GM23338 (cell line): ENCODE data around the gene CDH4. TPM values are rescaled to one million over a fixed set of nuclear protein-coding genes. Genes with fewer than 3 reads are reported as not detected.

Experiments
- ATAC-seq: fragments of 200-7000 bp; cut with Tn5 transposase; 3 replicates; pipeline ENCODE4 v1.9.1; 2020
- DNase-seq: peaks from one replicate; pipeline ENCODE4 v3.0.0-alpha.2; 2015; ENCODE audit warnings: low spot score
- H2AFZ ChIP-seq: fragments of 200-600 bp; sonication (generic); 2 replicates; pipeline ENCODE4 v1.8.0; 2016; ENCODE audit warnings: antibody characterized with exemption, mild to moderate bottlenecking, moderate library complexity
- H3F3A ChIP-seq: fragments of 200-600 bp; sonication (generic); replicated peaks from 2 replicates; pipeline ENCODE4 v1.8.0; 2017; ENCODE audit warnings: antibody characterized with exemption, mixed run types, low read depth
- H3K27ac ChIP-seq: fragments of 200-600 bp; sonication (generic); 2 replicates; pipeline ENCODE4 v1.6.1; 2016; ENCODE audit warnings: low read depth
- H3K27me3 ChIP-seq: fragments of 200-600 bp; sonication (generic); 2 replicates; pipeline ENCODE4 v1.8.0; 2016; ENCODE audit warnings: mild to moderate bottlenecking, mixed run types, moderate library complexity; ENCODE audit not compliant: insufficient read depth
- H3K36me3 ChIP-seq: fragments of 200-600 bp; sonication (generic); 2 replicates; pipeline ENCODE4 v1.8.0; 2016; ENCODE audit warnings: mild to moderate bottlenecking; ENCODE audit not compliant: insufficient read depth
- H3K4me1 ChIP-seq: fragments of 200-600 bp; sonication (generic); 2 replicates; pipeline ENCODE4 v1.8.0; 2016; ENCODE audit warnings: mild to moderate bottlenecking, moderate library complexity; ENCODE audit not compliant: insufficient read depth
- H3K4me2 ChIP-seq: fragments of 200-600 bp; sonication (generic); 2 replicates; pipeline ENCODE4 v1.7.1; 2017; ENCODE audit warnings: mixed run types
- H3K4me3 ChIP-seq: fragments of 200-600 bp; sonication (generic); 2 replicates; pipeline ENCODE4 v1.6.1; 2016; ENCODE audit warnings: mixed run types
- H3K79me2 ChIP-seq: fragments of 200-600 bp; sonication (generic); replicated peaks from 2 replicates; pipeline ENCODE4 v1.8.0; 2017; ENCODE audit warnings: mild to moderate bottlenecking; ENCODE audit not compliant: insufficient read depth
- H3K9me2 ChIP-seq: fragments of 200-600 bp; sonication (generic); 2 replicates; pipeline ENCODE4 v1.8.0; 2017; ENCODE audit not compliant: insufficient read depth
- H4K20me1 ChIP-seq: fragments of 200-600 bp; sonication (generic); replicated peaks from 2 replicates; pipeline ENCODE4 v1.8.0; 2017; ENCODE audit warnings: mild to moderate bottlenecking; ENCODE audit not compliant: insufficient read depth
- H3K27ac Mint-ChIP-seq: 2 replicates; pipeline ENCODE4 v1.8.0; 2020; ENCODE audit warnings: inconsistent platforms, mild to moderate bottlenecking, moderate library complexity, mixed read lengths
- H3K27me3 Mint-ChIP-seq: 3 replicates; pipeline ENCODE4 v1.8.0; 2022; ENCODE audit warnings: low read depth, mild to moderate bottlenecking, moderate library complexity, mixed read lengths, inconsistent platforms; ENCODE audit not compliant: insufficient read depth, poor library complexity
- H3K36me3 Mint-ChIP-seq: 3 replicates; pipeline ENCODE4 v1.8.0; 2021; ENCODE audit warnings: low read depth, mild to moderate bottlenecking, inconsistent platforms, moderate library complexity, mixed read lengths
- H3K4me1 Mint-ChIP-seq: 3 replicates; pipeline ENCODE4 v1.8.0; 2020; ENCODE audit warnings: mild to moderate bottlenecking, inconsistent platforms, mixed read lengths
- H3K4me3 Mint-ChIP-seq: 3 replicates; pipeline ENCODE4 v1.8.0; 2021; ENCODE audit warnings: moderate library complexity, mild to moderate bottlenecking, inconsistent platforms, mixed read lengths
- H3K9me3 Mint-ChIP-seq: 3 replicates; pipeline ENCODE4 v1.8.0; 2020; ENCODE audit warnings: moderate library complexity, mild to moderate bottlenecking, inconsistent platforms, mixed read lengths
- EZH2 ChIP-seq: fragments of 200-600 bp; sonication (generic); IDR thresholded peaks from one replicate; pipeline ENCODE4 v1.8.0; 2017; ENCODE audit warnings: antibody characterized with exemption, mild to moderate bottlenecking, low read depth; ENCODE audit not compliant: unreplicated experiment
- polyA plus RNA-seq: library from polyadenylated mRNA; unstranded; fragments of >200 nt; fragmentation: Nextera tagmentation; extraction: Ambion mirVana; gene quantifications from 2 replicates; pipeline ENCODE4 v1.2.1, GENCODE V29; 2016
- total RNA-seq: library from RNA; depleted of rRNA; stranded (reverse); fragments of >200 nt; shearing (Covaris generic); gene quantifications from 2 replicates; pipeline ENCODE4 v1.2.3, GENCODE V29; 2014
- TF ChIP-seq, protein P1 (sequence below): IDR thresholded peaks from 2 replicates; pipeline ENCODE4 v1.6.1; 2016; ENCODE audit warnings: antibody characterized with exemption
- TF ChIP-seq, protein P2 (sequence below), 2 experiments: fragments of 200-600 bp in 1 of 2; sonication (generic) in 1 of 2; conservative IDR thresholded peaks; 2 replicates each; pipeline versions ENCODE4 v1.5.1 to v1.6.1; 2016 to 2017; ENCODE audit warnings: antibody characterized with exemption in 2 of 2, low read depth in 2 of 2, mild to moderate bottlenecking in 2 of 2, moderate library complexity in 1 of 2
- TF ChIP-seq, protein P3 (sequence below): fragments of 250-450 bp; sonication (Bioruptor Pico); IDR thresholded peaks from 2 replicates; pipeline ENCODE4 v1.5.0; 2020; ENCODE audit warnings: mild to moderate bottlenecking, moderate library complexity
- TF ChIP-seq, protein P4 (sequence below): IDR thresholded peaks from one replicate; pipeline ENCODE4 v1.6.1; 2018; ENCODE audit warnings: antibody characterized with exemption; ENCODE audit not compliant: unreplicated experiment

CDH4 gene
- total and polyA plus RNA-seq, 2 experiments from 2014 or later = 1.2 to 4.2 TPM

DNA sequence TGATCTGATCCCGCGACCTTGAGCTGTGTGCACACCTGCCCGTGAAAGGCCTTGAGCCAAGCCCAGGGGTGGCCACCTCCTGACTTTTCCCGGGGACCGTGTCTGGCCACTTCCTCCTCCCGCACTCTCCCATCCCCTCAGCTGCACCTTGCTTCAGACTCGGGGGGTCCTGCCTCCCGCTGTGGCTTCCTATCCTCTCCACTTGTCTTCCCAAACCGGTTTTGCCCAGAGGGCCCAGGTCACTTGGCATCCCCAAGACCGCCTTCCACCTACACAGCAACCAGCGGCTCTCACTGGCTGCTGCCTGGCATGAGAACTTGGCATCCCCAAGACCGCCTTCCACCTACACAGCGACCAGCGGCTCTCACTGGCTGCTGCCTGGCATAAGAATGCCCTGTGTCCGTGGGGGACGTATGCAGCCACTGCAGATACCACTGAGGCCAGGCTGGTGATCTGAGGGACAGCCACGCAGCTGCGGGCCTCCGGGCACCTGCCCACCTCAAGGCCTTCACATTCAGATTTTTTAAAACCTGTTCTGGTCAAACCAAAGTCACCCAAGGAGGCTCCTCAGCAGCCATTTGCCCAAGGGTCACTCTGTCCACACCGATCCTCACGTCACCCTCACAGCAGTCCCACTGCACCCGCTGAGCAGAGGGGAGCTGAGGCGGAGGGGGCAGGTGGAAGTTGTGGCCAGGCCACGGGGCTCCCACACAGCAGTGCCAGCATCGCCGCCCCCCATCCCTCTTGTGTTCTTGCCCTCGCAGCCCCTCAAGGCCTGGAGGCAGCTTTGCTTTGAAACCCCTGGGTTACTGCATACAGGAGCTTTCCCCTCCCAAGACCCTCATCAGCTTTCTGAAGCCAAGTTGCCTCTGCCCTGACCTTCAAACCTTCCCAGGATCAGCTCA is 568.1 kb downstream of the CDH4 start (continued):
- TF ChIP-seq, protein P1, sequence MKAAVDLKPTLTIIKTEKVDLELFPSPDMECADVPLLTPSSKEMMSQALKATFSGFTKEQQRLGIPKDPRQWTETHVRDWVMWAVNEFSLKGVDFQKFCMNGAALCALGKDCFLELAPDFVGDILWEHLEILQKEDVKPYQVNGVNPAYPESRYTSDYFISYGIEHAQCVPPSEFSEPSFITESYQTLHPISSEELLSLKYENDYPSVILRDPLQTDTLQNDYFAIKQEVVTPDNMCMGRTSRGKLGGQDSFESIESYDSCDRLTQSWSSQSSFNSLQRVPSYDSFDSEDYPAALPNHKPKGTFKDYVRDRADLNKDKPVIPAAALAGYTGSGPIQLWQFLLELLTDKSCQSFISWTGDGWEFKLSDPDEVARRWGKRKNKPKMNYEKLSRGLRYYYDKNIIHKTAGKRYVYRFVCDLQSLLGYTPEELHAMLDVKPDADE = no peak
- TF ChIP-seq, protein P2, sequence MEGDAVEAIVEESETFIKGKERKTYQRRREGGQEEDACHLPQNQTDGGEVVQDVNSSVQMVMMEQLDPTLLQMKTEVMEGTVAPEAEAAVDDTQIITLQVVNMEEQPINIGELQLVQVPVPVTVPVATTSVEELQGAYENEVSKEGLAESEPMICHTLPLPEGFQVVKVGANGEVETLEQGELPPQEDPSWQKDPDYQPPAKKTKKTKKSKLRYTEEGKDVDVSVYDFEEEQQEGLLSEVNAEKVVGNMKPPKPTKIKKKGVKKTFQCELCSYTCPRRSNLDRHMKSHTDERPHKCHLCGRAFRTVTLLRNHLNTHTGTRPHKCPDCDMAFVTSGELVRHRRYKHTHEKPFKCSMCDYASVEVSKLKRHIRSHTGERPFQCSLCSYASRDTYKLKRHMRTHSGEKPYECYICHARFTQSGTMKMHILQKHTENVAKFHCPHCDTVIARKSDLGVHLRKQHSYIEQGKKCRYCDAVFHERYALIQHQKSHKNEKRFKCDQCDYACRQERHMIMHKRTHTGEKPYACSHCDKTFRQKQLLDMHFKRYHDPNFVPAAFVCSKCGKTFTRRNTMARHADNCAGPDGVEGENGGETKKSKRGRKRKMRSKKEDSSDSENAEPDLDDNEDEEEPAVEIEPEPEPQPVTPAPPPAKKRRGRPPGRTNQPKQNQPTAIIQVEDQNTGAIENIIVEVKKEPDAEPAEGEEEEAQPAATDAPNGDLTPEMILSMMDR (conservative IDR thresholded peaks at IDR 0.05; ENCODE audit: low read depth in 2 of 2) = no peak

DNA sequence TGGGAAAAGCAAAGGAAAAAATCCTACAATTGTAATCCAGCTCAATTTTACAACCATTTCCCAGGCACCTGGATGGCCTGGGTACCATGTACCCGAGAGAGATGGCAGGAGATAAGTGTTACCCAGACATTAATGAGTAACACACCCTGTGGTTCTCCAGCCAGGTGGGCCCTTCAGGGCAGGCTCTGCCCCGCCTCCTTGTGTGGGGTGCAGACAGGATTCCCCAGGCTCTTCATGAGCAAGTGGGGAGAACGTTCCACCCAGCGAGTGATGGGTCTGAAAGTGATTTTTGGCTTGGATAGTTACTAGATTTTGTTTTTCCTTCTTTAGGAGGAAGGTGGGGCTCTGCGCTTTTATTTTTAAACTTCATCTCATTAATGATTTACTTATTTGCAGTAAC is 569.7 kb downstream of the CDH4 start:
- no peak for DNase-seq
- H3K4me3 Mint-ChIP-seq = no peak overlapping the region
- H3K27ac ChIP-seq = no peak overlapping the region
- peaks cover 6% of the 10 kb centered on the region; the same call in 1 of the 3 replicates for H3K4me1 Mint-ChIP-seq
- no peaks in the 10 kb centered on the region for H3K36me3 ChIP-seq
- no peak for ATAC-seq
- peaks cover 14% of the 10 kb centered on the region for H3K9me3 Mint-ChIP-seq
- H2AFZ ChIP-seq = no peak overlapping the region
- no peaks in the 10 kb centered on the region for H4K20me1 ChIP-seq
- H3K27me3 ChIP-seq = no peaks in the 10 kb centered on the region
- no peak overlapping the region for H3K4me3 ChIP-seq
- no peak overlapping the region for H3K4me2 ChIP-seq
- no peaks in the 10 kb centered on the region for H3K4me1 ChIP-seq
- H3K79me2 ChIP-seq = no peaks in the 10 kb centered on the region
- H3K27ac Mint-ChIP-seq = no peak overlapping the region
- H3K27me3 Mint-ChIP-seq = peaks cover 20% of the 10 kb centered on the region
- no peaks in the 10 kb centered on the region for H3F3A ChIP-seq
- H3K9me2 ChIP-seq = no peaks in the 10 kb centered on the region
- H3K36me3 Mint-ChIP-seq = peaks cover 6% of the 10 kb centered on the region; the same call in 2 of the 3 replicates
- TF ChIP-seq, protein P3, sequence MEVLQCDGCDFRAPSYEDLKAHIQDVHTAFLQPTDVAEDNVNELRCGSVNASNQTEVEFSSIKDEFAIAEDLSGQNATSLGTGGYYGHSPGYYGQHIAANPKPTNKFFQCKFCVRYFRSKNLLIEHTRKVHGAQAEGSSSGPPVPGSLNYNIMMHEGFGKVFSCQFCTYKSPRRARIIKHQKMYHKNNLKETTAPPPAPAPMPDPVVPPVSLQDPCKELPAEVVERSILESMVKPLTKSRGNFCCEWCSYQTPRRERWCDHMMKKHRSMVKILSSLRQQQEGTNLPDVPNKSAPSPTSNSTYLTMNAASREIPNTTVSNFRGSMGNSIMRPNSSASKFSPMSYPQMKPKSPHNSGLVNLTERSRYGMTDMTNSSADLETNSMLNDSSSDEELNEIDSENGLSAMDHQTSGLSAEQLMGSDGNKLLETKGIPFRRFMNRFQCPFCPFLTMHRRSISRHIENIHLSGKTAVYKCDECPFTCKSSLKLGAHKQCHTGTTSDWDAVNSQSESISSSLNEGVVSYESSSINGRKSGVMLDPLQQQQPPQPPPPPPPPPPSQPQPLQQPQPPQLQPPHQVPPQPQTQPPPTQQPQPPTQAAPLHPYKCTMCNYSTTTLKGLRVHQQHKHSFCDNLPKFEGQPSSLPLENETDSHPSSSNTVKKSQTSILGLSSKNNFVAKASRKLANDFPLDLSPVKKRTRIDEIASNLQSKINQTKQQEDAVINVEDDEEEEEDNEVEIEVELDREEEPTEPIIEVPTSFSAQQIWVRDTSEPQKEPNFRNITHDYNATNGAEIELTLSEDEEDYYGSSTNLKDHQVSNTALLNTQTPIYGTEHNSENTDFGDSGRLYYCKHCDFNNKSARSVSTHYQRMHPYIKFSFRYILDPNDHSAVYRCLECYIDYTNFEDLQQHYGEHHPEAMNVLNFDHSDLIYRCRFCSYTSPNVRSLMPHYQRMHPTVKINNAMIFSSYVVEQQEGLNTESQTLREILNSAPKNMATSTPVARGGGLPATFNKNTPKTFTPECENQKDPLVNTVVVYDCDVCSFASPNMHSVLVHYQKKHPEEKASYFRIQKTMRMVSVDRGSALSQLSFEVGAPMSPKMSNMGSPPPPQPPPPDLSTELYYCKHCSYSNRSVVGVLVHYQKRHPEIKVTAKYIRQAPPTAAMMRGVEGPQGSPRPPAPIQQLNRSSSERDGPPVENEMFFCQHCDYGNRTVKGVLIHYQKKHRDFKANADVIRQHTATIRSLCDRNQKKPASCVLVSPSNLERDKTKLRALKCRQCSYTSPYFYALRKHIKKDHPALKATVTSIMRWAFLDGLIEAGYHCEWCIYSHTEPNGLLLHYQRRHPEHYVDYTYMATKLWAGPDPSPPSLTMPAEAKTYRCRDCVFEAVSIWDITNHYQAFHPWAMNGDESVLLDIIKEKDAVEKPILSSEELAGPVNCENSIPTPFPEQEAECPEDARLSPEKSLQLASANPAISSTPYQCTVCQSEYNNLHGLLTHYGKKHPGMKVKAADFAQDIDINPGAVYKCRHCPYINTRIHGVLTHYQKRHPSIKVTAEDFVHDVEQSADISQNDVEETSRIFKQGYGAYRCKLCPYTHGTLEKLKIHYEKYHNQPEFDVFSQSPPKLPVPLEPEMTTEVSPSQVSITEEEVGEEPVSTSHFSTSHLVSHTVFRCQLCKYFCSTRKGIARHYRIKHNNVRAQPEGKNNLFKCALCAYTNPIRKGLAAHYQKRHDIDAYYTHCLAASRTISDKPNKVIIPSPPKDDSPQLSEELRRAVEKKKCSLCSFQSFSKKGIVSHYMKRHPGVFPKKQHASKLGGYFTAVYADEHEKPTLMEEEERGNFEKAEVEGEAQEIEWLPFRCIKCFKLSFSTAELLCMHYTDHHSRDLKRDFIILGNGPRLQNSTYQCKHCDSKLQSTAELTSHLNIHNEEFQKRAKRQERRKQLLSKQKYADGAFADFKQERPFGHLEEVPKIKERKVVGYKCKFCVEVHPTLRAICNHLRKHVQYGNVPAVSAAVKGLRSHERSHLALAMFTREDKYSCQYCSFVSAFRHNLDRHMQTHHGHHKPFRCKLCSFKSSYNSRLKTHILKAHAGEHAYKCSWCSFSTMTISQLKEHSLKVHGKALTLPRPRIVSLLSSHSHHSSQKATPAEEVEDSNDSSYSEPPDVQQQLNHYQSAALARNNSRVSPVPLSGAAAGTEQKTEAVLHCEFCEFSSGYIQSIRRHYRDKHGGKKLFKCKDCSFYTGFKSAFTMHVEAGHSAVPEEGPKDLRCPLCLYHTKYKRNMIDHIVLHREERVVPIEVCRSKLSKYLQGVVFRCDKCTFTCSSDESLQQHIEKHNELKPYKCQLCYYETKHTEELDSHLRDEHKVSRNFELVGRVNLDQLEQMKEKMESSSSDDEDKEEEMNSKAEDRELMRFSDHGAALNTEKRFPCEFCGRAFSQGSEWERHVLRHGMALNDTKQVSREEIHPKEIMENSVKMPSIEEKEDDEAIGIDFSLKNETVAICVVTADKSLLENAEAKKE (CRISPR knock-in tag) = no peak
- TF ChIP-seq, protein P1 = no peak
- TF ChIP-seq, protein P2 (conservative IDR thresholded peaks at IDR 0.05; ENCODE audit: low read depth in 2 of 2) = no peak
- TF ChIP-seq, protein P4, sequence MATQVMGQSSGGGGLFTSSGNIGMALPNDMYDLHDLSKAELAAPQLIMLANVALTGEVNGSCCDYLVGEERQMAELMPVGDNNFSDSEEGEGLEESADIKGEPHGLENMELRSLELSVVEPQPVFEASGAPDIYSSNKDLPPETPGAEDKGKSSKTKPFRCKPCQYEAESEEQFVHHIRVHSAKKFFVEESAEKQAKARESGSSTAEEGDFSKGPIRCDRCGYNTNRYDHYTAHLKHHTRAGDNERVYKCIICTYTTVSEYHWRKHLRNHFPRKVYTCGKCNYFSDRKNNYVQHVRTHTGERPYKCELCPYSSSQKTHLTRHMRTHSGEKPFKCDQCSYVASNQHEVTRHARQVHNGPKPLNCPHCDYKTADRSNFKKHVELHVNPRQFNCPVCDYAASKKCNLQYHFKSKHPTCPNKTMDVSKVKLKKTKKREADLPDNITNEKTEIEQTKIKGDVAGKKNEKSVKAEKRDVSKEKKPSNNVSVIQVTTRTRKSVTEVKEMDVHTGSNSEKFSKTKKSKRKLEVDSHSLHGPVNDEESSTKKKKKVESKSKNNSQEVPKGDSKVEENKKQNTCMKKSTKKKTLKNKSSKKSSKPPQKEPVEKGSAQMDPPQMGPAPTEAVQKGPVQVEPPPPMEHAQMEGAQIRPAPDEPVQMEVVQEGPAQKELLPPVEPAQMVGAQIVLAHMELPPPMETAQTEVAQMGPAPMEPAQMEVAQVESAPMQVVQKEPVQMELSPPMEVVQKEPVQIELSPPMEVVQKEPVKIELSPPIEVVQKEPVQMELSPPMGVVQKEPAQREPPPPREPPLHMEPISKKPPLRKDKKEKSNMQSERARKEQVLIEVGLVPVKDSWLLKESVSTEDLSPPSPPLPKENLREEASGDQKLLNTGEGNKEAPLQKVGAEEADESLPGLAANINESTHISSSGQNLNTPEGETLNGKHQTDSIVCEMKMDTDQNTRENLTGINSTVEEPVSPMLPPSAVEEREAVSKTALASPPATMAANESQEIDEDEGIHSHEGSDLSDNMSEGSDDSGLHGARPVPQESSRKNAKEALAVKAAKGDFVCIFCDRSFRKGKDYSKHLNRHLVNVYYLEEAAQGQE = no peak
- no peak for TF ChIP-seq EZH2
